ENCODE data around the gene ARAP1.
A peak's percentile ranks its signal among the peaks of the same experiment; 100 is the strongest.

ARAP1 gene

GRCh38 chr11:72652873-72653630, 99.2 kb downstream of the ARAP1 start:
- DNase-seq (ENCODE audit: low read depth in 1 of 2, low spot score in 1 of 2), result no peak
- TF ChIP-seq JUND (IDR thresholded peaks at IDR 0.05; ENCODE audit: low read depth), result no peak
- in situ Hi-C loops (cut with HindIII; ENCODE audit: low pct_unique_long_range_greater_than_20kb, low sequenced_read_pairs), result no loop called here

- DNase-seq (ENCODE audit: low read depth in 1 of 2, low spot score in 1 of 2), result no peak
- TF ChIP-seq JUND (IDR thresholded peaks at IDR 0.05; ENCODE audit: low read depth), result no peak
- in situ Hi-C loops (cut with HindIII; ENCODE audit: low pct_unique_long_range_greater_than_20kb, low sequenced_read_pairs), result no loop called here
Measured at GRCh38 chr11:72652133-72652532, 100.1 kb downstream of the ARAP1 start.

- DNase-seq (ENCODE audit: low read depth in 1 of 2, low spot score in 1 of 2), result no peak
- in situ Hi-C loops (cut with HindIII; ENCODE audit: low pct_unique_long_range_greater_than_20kb, low sequenced_read_pairs), result no loop called here
- TF ChIP-seq JUND (IDR thresholded peaks at IDR 0.05; ENCODE audit: low read depth), result no peak
Measured at GRCh38 chr11:72649215-72649976, 102.8 kb downstream of the ARAP1 start.

- in situ Hi-C loops (cut with HindIII; ENCODE audit: low pct_unique_long_range_greater_than_20kb, low sequenced_read_pairs), result no loop called here
- TF ChIP-seq JUND (IDR thresholded peaks at IDR 0.05; ENCODE audit: low read depth), result no peak
- DNase-seq (ENCODE audit: low read depth in 1 of 2, low spot score in 1 of 2), result no peak
Measured at GRCh38 chr11:72648384-72649136, 103.6 kb downstream of the ARAP1 start.

- in situ Hi-C loops (cut with HindIII; ENCODE audit: low pct_unique_long_range_greater_than_20kb, low sequenced_read_pairs), result no loop called here
- no peak for TF ChIP-seq JUND (IDR thresholded peaks at IDR 0.05; ENCODE audit: low read depth)
- DNase-seq (ENCODE audit: low read depth in 1 of 2, low spot score in 1 of 2), result no peak
Measured at GRCh38 chr11:72647882-72648281, 104.3 kb downstream of the ARAP1 start.

GRCh38 chr11:72646472-72646871, 105.7 kb downstream of the ARAP1 start:
- in situ Hi-C loops (cut with HindIII; ENCODE audit: low pct_unique_long_range_greater_than_20kb, low sequenced_read_pairs), result no loop called here
- DNase-seq (ENCODE audit: low read depth in 1 of 2, low spot score in 1 of 2), result no peak
- no peak for TF ChIP-seq JUND (IDR thresholded peaks at IDR 0.05; ENCODE audit: low read depth)

GRCh38 chr11:72646024-72646423, 106.2 kb downstream of the ARAP1 start:
- no peak for TF ChIP-seq JUND (IDR thresholded peaks at IDR 0.05; ENCODE audit: low read depth)
- in situ Hi-C loops (cut with HindIII; ENCODE audit: low pct_unique_long_range_greater_than_20kb, low sequenced_read_pairs), result no loop called here
- no peak for DNase-seq (ENCODE audit: low read depth in 1 of 2, low spot score in 1 of 2)

- DNase-seq (ENCODE audit: low read depth in 1 of 2, low spot score in 1 of 2), result no peak
- TF ChIP-seq JUND (IDR thresholded peaks at IDR 0.05; ENCODE audit: low read depth), result no peak
- in situ Hi-C loops (cut with HindIII; ENCODE audit: low pct_unique_long_range_greater_than_20kb, low sequenced_read_pairs), result no loop called here
Measured at GRCh38 chr11:72643547-72643946, 108.7 kb downstream of the ARAP1 start.

GRCh38 chr11:72642884-72643522, 109.2 kb downstream of the ARAP1 start:
- TF ChIP-seq JUND (IDR thresholded peaks at IDR 0.05; ENCODE audit: low read depth), result no peak
- in situ Hi-C loops (cut with HindIII; ENCODE audit: low pct_unique_long_range_greater_than_20kb, low sequenced_read_pairs), result no loop called here
- DNase-seq (ENCODE audit: low read depth in 1 of 2, low spot score in 1 of 2), result peak; percentile 62 to 94

- TF ChIP-seq JUND (IDR thresholded peaks at IDR 0.05; ENCODE audit: low read depth), result no peak
- in situ Hi-C loops (cut with HindIII; ENCODE audit: low pct_unique_long_range_greater_than_20kb, low sequenced_read_pairs), result no loop called here
- peak; percentile 41 to 91 for DNase-seq (ENCODE audit: low read depth in 1 of 2, low spot score in 1 of 2)
Measured at GRCh38 chr11:72642043-72642883, 109.9 kb downstream of the ARAP1 start.

GRCh38 chr11:72641522-72642042, 110.6 kb downstream of the ARAP1 start:
- TF ChIP-seq JUND (IDR thresholded peaks at IDR 0.05; ENCODE audit: low read depth), result no peak
- no peak for DNase-seq (ENCODE audit: low read depth in 1 of 2, low spot score in 1 of 2)
- in situ Hi-C loops (cut with HindIII; ENCODE audit: low pct_unique_long_range_greater_than_20kb, low sequenced_read_pairs), result no loop called here
